ENCODE measurements around the gene SPP2.

Gene SPP2

DNA sequence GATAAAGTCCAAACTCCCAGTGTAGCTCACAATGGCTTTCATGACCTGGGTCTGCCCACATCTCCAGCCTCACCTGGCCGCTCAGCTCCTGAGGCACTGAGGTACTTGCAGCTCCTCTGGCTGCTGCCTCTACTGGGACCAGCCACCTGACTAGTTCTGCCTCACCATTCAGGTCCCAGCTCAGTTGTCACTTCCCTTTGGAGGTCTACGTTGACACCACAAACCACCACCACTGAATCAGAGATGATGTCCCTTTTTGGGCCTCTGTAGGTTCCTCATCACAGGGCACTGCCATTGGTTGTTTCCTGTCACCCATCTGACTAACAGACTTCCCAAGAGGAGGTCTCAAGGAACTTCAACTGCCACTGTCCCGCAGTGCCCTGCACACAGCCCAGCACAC, 21.2 kb downstream of the SPP2 start:
- in situ Hi-C loops (cut with MboI; ENCODE audit: low pct_unique_long_range_greater_than_20kb, low sequenced_read_pairs, unreplicated experiment), result no loop called here
- TF ChIP-seq, protein P1, sequence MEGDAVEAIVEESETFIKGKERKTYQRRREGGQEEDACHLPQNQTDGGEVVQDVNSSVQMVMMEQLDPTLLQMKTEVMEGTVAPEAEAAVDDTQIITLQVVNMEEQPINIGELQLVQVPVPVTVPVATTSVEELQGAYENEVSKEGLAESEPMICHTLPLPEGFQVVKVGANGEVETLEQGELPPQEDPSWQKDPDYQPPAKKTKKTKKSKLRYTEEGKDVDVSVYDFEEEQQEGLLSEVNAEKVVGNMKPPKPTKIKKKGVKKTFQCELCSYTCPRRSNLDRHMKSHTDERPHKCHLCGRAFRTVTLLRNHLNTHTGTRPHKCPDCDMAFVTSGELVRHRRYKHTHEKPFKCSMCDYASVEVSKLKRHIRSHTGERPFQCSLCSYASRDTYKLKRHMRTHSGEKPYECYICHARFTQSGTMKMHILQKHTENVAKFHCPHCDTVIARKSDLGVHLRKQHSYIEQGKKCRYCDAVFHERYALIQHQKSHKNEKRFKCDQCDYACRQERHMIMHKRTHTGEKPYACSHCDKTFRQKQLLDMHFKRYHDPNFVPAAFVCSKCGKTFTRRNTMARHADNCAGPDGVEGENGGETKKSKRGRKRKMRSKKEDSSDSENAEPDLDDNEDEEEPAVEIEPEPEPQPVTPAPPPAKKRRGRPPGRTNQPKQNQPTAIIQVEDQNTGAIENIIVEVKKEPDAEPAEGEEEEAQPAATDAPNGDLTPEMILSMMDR (IDR thresholded peaks at IDR 0.05; ENCODE audit: extremely low read depth, insufficient read depth, missing control alignments), result no peak
- DNase-seq (ENCODE audit: low spot score), result no peak

DNA sequence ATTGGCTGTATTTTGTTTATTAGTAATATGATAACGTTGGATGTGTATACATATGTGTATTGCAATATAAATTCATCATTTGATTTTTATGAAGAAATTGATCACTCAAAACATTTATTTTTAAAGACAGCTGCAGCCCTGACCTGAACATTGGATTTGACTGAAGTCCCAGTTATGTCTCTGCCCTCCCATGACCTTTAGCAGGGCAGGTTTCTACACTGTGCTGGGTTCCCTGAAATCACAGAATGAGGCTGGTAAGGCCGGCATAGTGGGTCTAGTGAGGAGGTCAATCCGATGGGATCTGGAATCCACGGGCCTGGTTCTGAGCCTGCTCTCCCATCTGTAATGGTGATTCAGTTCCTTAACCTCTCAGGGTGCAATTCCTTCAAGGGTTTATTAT, 22.0 kb downstream of the SPP2 start:
- TF ChIP-seq, protein P1 (IDR thresholded peaks at IDR 0.05; ENCODE audit: extremely low read depth, insufficient read depth, missing control alignments), result no peak
- DNase-seq (ENCODE audit: low spot score), result no peak

DNA sequence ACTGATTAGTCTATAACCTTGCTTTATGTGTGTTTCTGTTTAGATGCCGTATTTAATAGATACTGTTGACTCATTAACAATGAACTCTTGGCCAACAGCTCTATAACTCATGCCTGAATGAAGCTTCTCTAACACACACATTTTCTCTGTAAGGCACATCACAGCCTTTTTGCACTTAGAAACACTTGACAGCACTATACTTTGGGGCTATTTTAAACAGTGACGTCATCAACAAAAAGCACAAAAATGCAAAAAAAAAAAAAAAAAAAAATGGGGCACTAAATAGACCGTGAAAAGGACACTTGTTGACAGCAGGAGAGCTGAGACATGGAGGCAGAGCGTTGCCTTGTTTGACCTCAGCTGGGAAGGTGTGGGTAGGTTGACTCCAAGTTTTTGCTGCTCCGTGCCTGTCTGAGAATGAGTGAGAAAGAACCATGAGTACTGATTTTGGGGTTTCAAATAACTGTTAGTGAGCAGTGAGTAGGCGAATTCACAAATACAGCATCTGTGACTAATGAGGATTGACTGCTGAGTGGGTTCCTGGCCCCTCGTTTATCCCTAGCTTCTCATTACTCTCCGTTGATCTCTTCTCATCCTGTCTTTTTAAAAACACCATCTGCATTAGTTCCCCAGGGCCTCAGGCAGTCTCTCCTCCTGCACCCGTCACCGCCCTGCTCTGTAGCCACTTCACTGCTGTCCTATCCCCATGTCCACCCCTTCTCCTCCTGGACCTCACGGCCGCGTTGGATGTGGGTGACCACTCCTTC, 24.4 kb downstream of the SPP2 start:
- TF ChIP-seq, protein P1 (IDR thresholded peaks at IDR 0.05; ENCODE audit: extremely low read depth, insufficient read depth, missing control alignments), result no peak
- DNase-seq (ENCODE audit: low spot score), result no peak
- in situ Hi-C loops (cut with MboI; ENCODE audit: low pct_unique_long_range_greater_than_20kb, low sequenced_read_pairs, unreplicated experiment), result loop anchor here (25.0 kb wide), 1 partner anchor 88 kb away; no protein-coding TSS in a partner anchor

More for the DNA sequence above, 22.0 kb downstream of the SPP2 start:
- in situ Hi-C loops (cut with MboI; ENCODE audit: low pct_unique_long_range_greater_than_20kb, low sequenced_read_pairs, unreplicated experiment), result no loop called here

DNA sequence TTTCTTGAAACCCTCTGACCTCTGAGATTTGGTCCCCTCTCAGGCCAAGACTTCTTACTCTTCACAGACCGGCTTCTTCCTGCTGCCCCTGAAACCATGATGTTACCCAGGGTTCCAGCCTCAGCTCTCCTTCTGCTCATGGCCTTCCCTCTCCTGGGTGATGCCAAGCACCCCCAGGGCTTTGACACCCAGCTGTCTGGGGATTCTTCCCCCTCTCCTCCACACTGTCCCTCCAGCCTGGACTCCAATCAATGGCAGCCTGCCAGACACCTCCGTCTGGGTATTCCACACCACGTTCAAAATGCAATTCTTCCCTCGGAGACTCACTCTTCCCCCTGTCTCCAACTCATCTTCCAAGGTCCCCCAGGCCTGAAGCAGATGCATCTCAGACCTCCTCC, 25.0 kb downstream of the SPP2 start:
- TF ChIP-seq, protein P1 (IDR thresholded peaks at IDR 0.05; ENCODE audit: extremely low read depth, insufficient read depth, missing control alignments), result no peak
- no peak for DNase-seq (ENCODE audit: low spot score)
- in situ Hi-C loops (cut with MboI; ENCODE audit: low pct_unique_long_range_greater_than_20kb, low sequenced_read_pairs, unreplicated experiment), result loop anchor here (25.0 kb wide), 1 partner anchor 88 kb away; no protein-coding TSS in a partner anchor

DNA sequence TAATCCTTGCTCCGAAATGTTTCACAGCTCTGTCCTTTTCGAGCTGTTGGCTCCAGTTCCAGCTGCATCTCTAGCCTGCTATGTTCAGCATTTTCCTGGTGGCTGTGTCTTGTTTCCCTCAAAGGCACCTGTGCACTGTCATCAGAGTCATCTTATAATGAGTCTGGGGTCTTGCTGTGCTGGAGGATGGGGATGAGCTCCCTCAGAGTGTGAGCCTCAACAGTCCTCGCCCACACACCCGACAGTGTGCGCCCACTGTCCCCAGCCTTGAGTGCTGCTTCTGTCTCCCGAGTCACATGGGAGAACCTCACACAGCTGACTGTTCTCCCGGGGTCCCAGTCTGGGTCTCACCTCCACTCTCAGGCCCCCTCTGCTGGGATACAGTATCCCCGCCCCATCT, 25.4 kb downstream of the SPP2 start:
- in situ Hi-C loops (cut with MboI; ENCODE audit: low pct_unique_long_range_greater_than_20kb, low sequenced_read_pairs, unreplicated experiment), result loop anchor here (25.0 kb wide), 1 partner anchor 89 kb away; no protein-coding TSS in a partner anchor
- TF ChIP-seq, protein P1 (IDR thresholded peaks at IDR 0.05; ENCODE audit: extremely low read depth, insufficient read depth, missing control alignments), result no peak
- DNase-seq (ENCODE audit: low spot score), result no peak

DNA sequence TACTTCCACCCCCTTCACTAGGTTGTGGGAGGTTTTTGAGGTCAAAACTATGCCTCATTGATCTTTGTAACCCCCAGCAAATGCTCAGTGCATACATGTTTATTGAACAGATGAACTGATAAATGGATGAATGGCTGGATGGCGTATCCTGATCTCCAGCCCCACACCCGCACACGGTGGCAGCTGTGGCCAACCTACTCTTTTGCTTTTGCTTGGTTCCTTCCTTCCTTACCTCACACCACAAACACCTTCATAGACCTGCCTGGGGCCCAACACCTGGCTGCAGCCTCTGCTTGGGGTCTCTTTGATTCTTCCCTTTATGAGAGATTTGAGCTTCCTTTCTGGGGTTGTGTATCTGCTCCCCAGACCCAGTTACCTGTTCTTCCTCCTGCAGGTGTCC, 25.9 kb downstream of the SPP2 start:
- DNase-seq (ENCODE audit: low spot score), result no peak
- TF ChIP-seq, protein P1 (IDR thresholded peaks at IDR 0.05; ENCODE audit: extremely low read depth, insufficient read depth, missing control alignments), result no peak
- in situ Hi-C loops (cut with MboI; ENCODE audit: low pct_unique_long_range_greater_than_20kb, low sequenced_read_pairs, unreplicated experiment), result loop anchor here (25.0 kb wide), 1 partner anchor 89 kb away; no protein-coding TSS in a partner anchor
